HepG2 (cell line): ENCODE results near the gene GLI3. TPM values are rescaled to one million over a fixed set of nuclear protein-coding genes. Genes with fewer than 3 reads are reported as not detected.

Source experiments
- ATAC-seq: fragments of 200-7000 bp; cut with Tn5 transposase; 3 replicates; pipeline ENCODE4 v1.9.1; 2020; ENCODE audit warnings: mild to moderate bottlenecking, moderate library complexity
- BruUV-seq: library from RNA; stranded (reverse); fragments of 400-500 nt; replicated peaks from 2 replicates; lab custom pipeline; 2021; lab: Mats Ljungman, UMichigan
- CTCF ChIA-PET: fragments of 300-600 bp; formaldehyde crosslinking; extraction: SDS; loops from one replicate; lab custom pipeline; 2021; ENCODE audit warnings: low total read pairs, inconsistent platforms, low intra/inter-chr PET ratio; lab: Yijun Ruan, JAX
- POLR2A ChIA-PET: fragments of 350-600 bp; sonication (Branson Sonifier 250); formaldehyde crosslinking; loops from one replicate; lab custom pipeline; 2020; ENCODE audit warnings: antibody characterized with exemption, inconsistent platforms; lab: Yijun Ruan, JAX
- DNase-seq: peaks from one replicate; pipeline ENCODE4 v3.0.0-alpha.2; 2015; ENCODE audit warnings: low spot score
- FAIRE-seq: peaks from 3 replicates; lab custom pipeline; 2011; peaks lifted over from hg19 to GRCh38; lab: Jason Lieb, UNC
- H2AFZ ChIP-seq: one replicate; pipeline ENCODE4 v1.6.1; 2011; ENCODE audit warnings: low read length, inconsistent platforms
- H3K27ac ChIP-seq: fragments of 300-600 bp; 3 replicates; pipeline ENCODE4 v1.8.0; 2011; ENCODE audit warnings: mixed run types, mild to moderate bottlenecking, mixed read lengths, low read length, inconsistent platforms; ENCODE audit not compliant: insufficient read depth; ENCODE audit errors: extremely low read length
- H3K27me3 ChIP-seq, 2 experiments: fragments of 200-600 bp in 1 of 2; 2 replicates in 1 of 2; 3 replicates in 1 of 2; pipeline versions ENCODE4 v1.6.0 to v1.8.0; 2011; ENCODE audit warnings: low read length in 2 of 2, mild to moderate bottlenecking in 2 of 2, moderate library complexity in 2 of 2, inconsistent platforms in 1 of 2; ENCODE audit not compliant: insufficient read depth in 2 of 2, control insufficient read depth in 1 of 2
- H3K36me3 ChIP-seq, 2 experiments: fragments of 200-600 bp in 1 of 2; replicated peaks in 1 of 2; 2 replicates in 1 of 2; 3 replicates in 1 of 2; pipeline versions ENCODE4 v1.5.1 to v1.8.0; 2011; ENCODE audit warnings: low read length in 2 of 2, inconsistent platforms in 1 of 2; ENCODE audit not compliant: insufficient read depth in 2 of 2, control insufficient read depth in 1 of 2
- H3K4me1 ChIP-seq: 2 replicates; pipeline ENCODE4 v1.5.1; 2012; ENCODE audit warnings: low read length, inconsistent platforms; ENCODE audit not compliant: insufficient read depth
- H3K4me2 ChIP-seq: 2 replicates; pipeline ENCODE4 v1.6.0; 2011; ENCODE audit warnings: low read depth, low read length, inconsistent platforms
- H3K4me3 ChIP-seq, 3 experiments: fragments of 200-600 bp in 1 of 3; sonication (generic), shearing (Covaris generic) in 1 of 3; replicated peaks in 1 of 3; 2 replicates each; pipeline ENCODE4 v1.5.1; 2011 to 2016; ENCODE audit warnings: low read length in 3 of 3, inconsistent platforms in 2 of 3, low read depth in 2 of 3, mild to moderate bottlenecking in 2 of 3, control low read depth in 1 of 3, mixed read lengths in 1 of 3; ENCODE audit not compliant: insufficient read depth in 1 of 3
- H3K79me2 ChIP-seq: one replicate; pipeline ENCODE4 v1.6.1; 2011; ENCODE audit warnings: low read length, inconsistent platforms; ENCODE audit not compliant: insufficient read depth
- H3K9ac ChIP-seq: 2 replicates; pipeline ENCODE4 v1.6.0; 2011; ENCODE audit warnings: mild to moderate bottlenecking, low read depth, low read length, inconsistent platforms; ENCODE audit not compliant: insufficient read depth
- H3K9me3 ChIP-seq: 2 replicates; pipeline ENCODE4 v1.5.1; 2012; ENCODE audit warnings: mild to moderate bottlenecking, low read length
- H4K20me1 ChIP-seq: 2 replicates; pipeline ENCODE4 v1.6.0; 2011; ENCODE audit warnings: inconsistent platforms, mild to moderate bottlenecking, low read length, moderate library complexity; ENCODE audit not compliant: insufficient read depth
- ATRX ChIP-seq: sonication (generic); formaldehyde crosslinking; IDR thresholded peaks from 2 replicates; pipeline ENCODE4 v1.4.0; 2020; ENCODE audit warnings: missing genetic modification reagents, borderline replicate concordance
- CREB1 ChIP-seq, 2 experiments: fragments of 450-650 bp in 1 of 2; IDR thresholded peaks; 2 replicates each; pipeline ENCODE4 v1.6.1; 2016 to 2017; ENCODE audit warnings: control low read depth in 1 of 2, mild to moderate bottlenecking in 1 of 2, missing compliant biosample characterization in 1 of 2, missing genetic modification characterization in 1 of 2
- DZIP1 ChIP-seq: sonication (generic); formaldehyde crosslinking; IDR thresholded peaks from 2 replicates; pipeline ENCODE4 v1.5.0; 2020; ENCODE audit warnings: mild to moderate bottlenecking, missing genetic modification reagents
- FOXC1 ChIP-seq: sonication (generic); formaldehyde crosslinking; IDR thresholded peaks from 2 replicates; pipeline ENCODE4 v1.8.0; 2022; ENCODE audit warnings: mild to moderate bottlenecking, missing genetic modification reagents, borderline replicate concordance
- MAZ ChIP-seq, 2 experiments: sonication (generic) in 1 of 2; formaldehyde crosslinking in 1 of 2; IDR thresholded peaks; 2 replicates each; pipeline versions ENCODE4 v1.5.0 to v1.6.1; 2012 to 2020; ENCODE audit warnings: low read depth in 2 of 2, mild to moderate bottlenecking in 2 of 2, borderline replicate concordance in 1 of 2, improper control_type of control experiment in 1 of 2, low read length in 1 of 2, missing genetic modification reagents in 1 of 2, moderate library complexity in 1 of 2
- NCOR1 ChIP-seq: fragments of 200-600 bp; sonication (generic); IDR thresholded peaks from 2 replicates; pipeline ENCODE4 v1.7.0; 2017; ENCODE audit warnings: antibody characterized with exemption, low read length, borderline replicate concordance
- PAX8 ChIP-seq: sonication (generic); formaldehyde crosslinking; IDR thresholded peaks from 2 replicates; pipeline ENCODE4 v1.8.0; 2022; ENCODE audit warnings: mild to moderate bottlenecking, missing genetic modification reagents, borderline replicate concordance
- PHF20 ChIP-seq: sonication (generic); formaldehyde crosslinking; IDR thresholded peaks from 2 replicates; pipeline ENCODE4 v1.5.0; 2020; ENCODE audit warnings: mild to moderate bottlenecking, missing genetic modification reagents
- TFE3 ChIP-seq: IDR thresholded peaks from 2 replicates; pipeline ENCODE4 v1.6.1; 2016
- ZGPAT ChIP-seq: IDR thresholded peaks from 2 replicates; pipeline ENCODE4 v1.6.1; 2016; ENCODE audit warnings: mild to moderate bottlenecking
- ZNF33B ChIP-seq: sonication (generic); formaldehyde crosslinking; IDR thresholded peaks from 2 replicates; pipeline ENCODE4 v1.5.1; 2020; ENCODE audit warnings: mild to moderate bottlenecking, missing genetic modification reagents
- WGBS: methylation state at CpG from one replicate; pipeline ENCODE4 v1.1.6; 2017; ENCODE audit warnings: low lambda C conversion rate; 5-methylcytosine and 5-hydroxymethylcytosine counted together
- in situ Hi-C: cut with HindIII; loops from 2 replicates; pipeline ENCODE4 v1.10.0; 2017; ENCODE audit warnings: low pct_unique_long_range_greater_than_20kb; ENCODE audit not compliant: extremely low pct_ligation_motif_present
- intact Hi-C: fragments of 100-400 bp; cut with micrococcal nuclease; formaldehyde crosslinking; loops from one replicate; pipeline ENCODE4 v1.10.0; 2022; ENCODE audit not compliant: unreplicated experiment
- polyA plus RNA-seq, 8 experiments: library from polyadenylated mRNA; depleted of rRNA in 3 of 8; stranded (reverse) in 7 of 8; unstranded in 1 of 8; fragments of >200 nt; fragmentation: Illumina TruSeq in 4 of 8; extraction: Trizol in 4 of 8; gene quantifications; 2 replicates each; pipeline versions ENCODE4 v1.2.1 to v1.2.3, GENCODE V29; 2011 to 2016; ENCODE audit warnings: low read depth in 4 of 8, missing spikeins in 1 of 8, mixed read lengths in 1 of 8; ENCODE audit not compliant: insufficient read depth in 1 of 8
- total RNA-seq, 5 experiments: library from RNA; depleted of rRNA; stranded (reverse); fragments of >200 nt; fragmentation: Illumina TruSeq; extraction: Trizol; gene quantifications; 2 replicates each; pipeline ENCODE4 v1.2.3, GENCODE V29; 2016; ENCODE audit warnings: low read depth in 1 of 5

Gene GLI3
- total and polyA plus RNA-seq, 2 of the 13 experiments (the other 11 are each of a cell fraction or from before 2014, with no cell fraction given): not detected

DNA sequence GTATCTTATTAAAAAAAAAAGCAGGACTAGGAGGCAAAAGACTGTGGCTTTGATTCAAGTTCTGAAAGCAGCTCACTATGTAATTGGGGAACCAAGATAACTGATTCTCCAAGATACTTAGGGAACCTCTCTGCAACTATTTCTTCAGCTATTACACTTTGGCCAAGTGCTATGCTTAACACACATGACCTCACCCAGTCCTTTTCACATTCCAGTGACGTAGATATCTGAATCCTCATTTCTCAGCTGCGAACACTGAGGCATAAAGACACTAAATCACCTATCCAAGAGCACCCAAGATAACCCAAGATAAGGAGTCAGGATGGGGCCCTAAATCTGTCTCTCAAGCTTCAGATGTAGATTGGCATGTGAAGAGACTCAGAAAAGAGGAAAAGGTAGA lies 133.6 kb downstream of the GLI3 start:
- POLR2A ChIA-PET: no interaction called here
- H3K27ac ChIP-seq: no peak overlapping the region

GRCh38 chr7:42103020-42103419 lies 134.0 kb downstream of the GLI3 start:
- Histone ChIP-seq H3K4me3 (no peak overlapping the region), H2AFZ (no peak overlapping the region), H3K27me3 (peaks cover 1 to 31% of the 10 kb centered on the region in 2 experiments; a peak in 3 of 5 replicates), H3K27ac (no peak overlapping the region), H3K9me3 (no peaks in the 10 kb centered on the region), H3K79me2 (no peaks in the 10 kb centered on the region), H4K20me1 (no peaks in the 10 kb centered on the region), H3K9ac (no peak overlapping the region), H3K4me2 (no peak overlapping the region), H3K36me3 (no peaks in the 10 kb centered on the region), H3K4me1 (no peaks in the 10 kb centered on the region)
- no TSS peak for BruUV-seq
- FAIRE-seq: no peak
- intact Hi-C loops (no loop called here), in situ Hi-C loops (no loop called here)
- CTCF ChIA-PET: no interaction called here
- ATAC-seq: no peak
- DNase-seq: no peak
- no CpG with 5 or more reads among the region's 3 CpGs for WGBS
- POLR2A ChIA-PET: no interaction called here
- TF ChIP-seq ZGPAT: no peak
- TF ChIP-seq PAX8 (CRISPR knock-in tag): no peak
- no peak for TF ChIP-seq TFE3 (CRISPR knock-in tag)
- no peak for TF ChIP-seq ATRX (CRISPR knock-in tag)
- TF ChIP-seq DZIP1: no peak
- TF ChIP-seq PHF20 (CRISPR knock-in tag): no peak
- no peak for TF ChIP-seq ZNF33B (CRISPR knock-in tag)
- TF ChIP-seq NCOR1: no peak
- TF ChIP-seq FOXC1 (CRISPR knock-in tag): no peak

More for the DNA sequence above, 133.6 kb downstream of the GLI3 start:
- CTCF ChIA-PET: no interaction called here
- Histone ChIP-seq H3K9me3 (no peaks in the 10 kb centered on the region), H3K36me3 (no peaks in the 10 kb centered on the region), H3K4me3 (no peak overlapping the region), H3K4me1 (no peaks in the 10 kb centered on the region), H3K27me3 (peaks cover 1 to 35% of the 10 kb centered on the region in 2 experiments; a peak in 3 of 5 replicates), H4K20me1 (no peaks in the 10 kb centered on the region), H2AFZ (no peak overlapping the region), H3K79me2 (no peaks in the 10 kb centered on the region), H3K9ac (no peak overlapping the region), H3K4me2 (no peak overlapping the region)
- in situ Hi-C loops (no loop called here), intact Hi-C loops (no loop called here)
- no peak for DNase-seq
- no TSS peak for BruUV-seq
- TF ChIP-seq CREB1 (IDR thresholded peaks at IDR 0.05) (peak; percentile 57), CREB1 (CRISPR knock-in tag; IDR thresholded peaks at IDR 0.05) (no peak), MAZ (IDR thresholded peaks at IDR 0.05; ENCODE audit: borderline replicate concordance, low read depth, low read length) (no peak), MAZ (CRISPR knock-in tag; IDR thresholded peaks at IDR 0.05; ENCODE audit: low read depth) (no peak)
- ATAC-seq: no peak
- no peak for FAIRE-seq
- 0% methylated on average over 2 of the region's 2 CpGs for WGBS
